Ovary (tissue), 3 donors: ENCODE results near the gene MTMR11.

Experiments
- EP300 ChIP-seq: sonication (generic); formaldehyde crosslinking; IDR thresholded peaks from one replicate; pipeline ENCODE4 v1.6.1; 2017; ENCODE audit warnings: antibody characterized with exemption
- POLR2A ChIP-seq: fragments of 450-650 bp; IDR thresholded peaks from one replicate; pipeline ENCODE4 v1.6.1; 2017; ENCODE audit warnings: antibody characterized with exemption, mild to moderate bottlenecking, moderate library complexity
- TF ChIP-seq, protein P1 (sequence below), 3 donors: fragments of 450-650 bp in 2 of 3; fragments of 200-600 bp in 1 of 3; IDR thresholded peaks; one replicate each; pipeline versions ENCODE4 v1.5.1 to v1.8.0; 2016 to 2022; ENCODE audit warnings: antibody characterized with exemption in 3 of 3, mild to moderate bottlenecking in 1 of 3
- donor health status: DM: no; HTN: no; CAD: no.

DNA sequence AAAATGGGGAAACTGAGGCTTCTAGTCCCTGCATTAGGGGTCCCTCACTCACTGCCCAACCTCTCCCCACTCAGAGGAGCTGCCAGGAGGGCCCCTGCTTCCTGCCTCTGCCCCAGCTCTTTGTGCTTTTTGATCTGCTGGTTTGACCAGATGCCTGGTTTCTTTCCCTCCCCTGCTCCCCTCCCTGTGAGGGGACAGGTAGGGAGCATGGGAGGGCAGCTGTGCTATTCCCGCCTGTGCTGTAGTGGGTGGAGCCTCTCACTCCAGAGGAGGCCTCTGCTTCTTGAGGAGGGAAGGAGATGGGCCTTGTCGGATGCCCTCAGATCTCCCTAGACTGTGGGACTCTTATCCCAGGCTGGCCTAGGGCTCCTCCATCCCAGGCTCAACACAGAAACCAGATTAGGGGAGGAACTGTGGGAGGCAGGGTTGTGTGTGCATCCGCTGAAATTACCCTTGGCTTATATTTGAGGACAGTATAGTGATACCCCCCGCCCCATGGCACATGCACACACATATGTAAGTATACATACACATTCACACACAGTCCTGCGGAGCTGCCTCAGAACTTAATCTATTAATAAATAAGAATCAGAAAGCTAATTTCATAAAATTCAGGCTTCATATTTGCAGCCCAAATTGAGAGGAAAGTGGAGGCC, 32.7 kb downstream of the MTMR11 start:
- TF ChIP-seq, protein P1, sequence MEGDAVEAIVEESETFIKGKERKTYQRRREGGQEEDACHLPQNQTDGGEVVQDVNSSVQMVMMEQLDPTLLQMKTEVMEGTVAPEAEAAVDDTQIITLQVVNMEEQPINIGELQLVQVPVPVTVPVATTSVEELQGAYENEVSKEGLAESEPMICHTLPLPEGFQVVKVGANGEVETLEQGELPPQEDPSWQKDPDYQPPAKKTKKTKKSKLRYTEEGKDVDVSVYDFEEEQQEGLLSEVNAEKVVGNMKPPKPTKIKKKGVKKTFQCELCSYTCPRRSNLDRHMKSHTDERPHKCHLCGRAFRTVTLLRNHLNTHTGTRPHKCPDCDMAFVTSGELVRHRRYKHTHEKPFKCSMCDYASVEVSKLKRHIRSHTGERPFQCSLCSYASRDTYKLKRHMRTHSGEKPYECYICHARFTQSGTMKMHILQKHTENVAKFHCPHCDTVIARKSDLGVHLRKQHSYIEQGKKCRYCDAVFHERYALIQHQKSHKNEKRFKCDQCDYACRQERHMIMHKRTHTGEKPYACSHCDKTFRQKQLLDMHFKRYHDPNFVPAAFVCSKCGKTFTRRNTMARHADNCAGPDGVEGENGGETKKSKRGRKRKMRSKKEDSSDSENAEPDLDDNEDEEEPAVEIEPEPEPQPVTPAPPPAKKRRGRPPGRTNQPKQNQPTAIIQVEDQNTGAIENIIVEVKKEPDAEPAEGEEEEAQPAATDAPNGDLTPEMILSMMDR (IDR thresholded peaks at IDR 0.05), result no peak
- TF ChIP-seq POLR2A, result no peak
- no peak for TF ChIP-seq EP300
